ENCODE results near the gene TEDC2.

Gene TEDC2

DNA sequence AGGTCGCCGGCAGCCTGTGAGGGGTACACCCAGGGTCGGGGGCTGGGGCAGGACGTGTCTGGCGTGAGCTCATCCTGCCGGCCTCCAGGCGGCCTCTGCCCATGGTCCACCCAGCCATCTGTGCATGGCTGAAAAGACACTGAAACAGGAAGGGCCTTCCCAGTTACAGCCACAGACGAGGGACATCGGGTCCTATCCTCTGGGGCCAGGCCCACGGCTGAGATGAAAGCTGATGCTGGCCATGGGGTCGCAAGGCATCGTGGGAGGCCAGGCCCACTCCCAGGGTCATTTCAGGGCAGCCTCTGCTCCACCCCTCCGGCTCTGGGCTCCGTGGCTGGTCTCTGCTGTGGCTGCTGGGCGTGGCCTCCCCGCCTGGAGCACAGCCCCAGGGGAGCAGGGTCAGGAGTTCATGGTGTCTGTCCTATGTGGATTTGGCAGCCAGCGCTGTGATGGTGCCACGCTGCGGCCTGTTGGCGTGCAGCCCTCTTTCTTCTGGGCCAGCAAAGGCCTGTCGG lies 37.3 kb downstream of the TEDC2 start:
- no peak for DNase-seq

DNA sequence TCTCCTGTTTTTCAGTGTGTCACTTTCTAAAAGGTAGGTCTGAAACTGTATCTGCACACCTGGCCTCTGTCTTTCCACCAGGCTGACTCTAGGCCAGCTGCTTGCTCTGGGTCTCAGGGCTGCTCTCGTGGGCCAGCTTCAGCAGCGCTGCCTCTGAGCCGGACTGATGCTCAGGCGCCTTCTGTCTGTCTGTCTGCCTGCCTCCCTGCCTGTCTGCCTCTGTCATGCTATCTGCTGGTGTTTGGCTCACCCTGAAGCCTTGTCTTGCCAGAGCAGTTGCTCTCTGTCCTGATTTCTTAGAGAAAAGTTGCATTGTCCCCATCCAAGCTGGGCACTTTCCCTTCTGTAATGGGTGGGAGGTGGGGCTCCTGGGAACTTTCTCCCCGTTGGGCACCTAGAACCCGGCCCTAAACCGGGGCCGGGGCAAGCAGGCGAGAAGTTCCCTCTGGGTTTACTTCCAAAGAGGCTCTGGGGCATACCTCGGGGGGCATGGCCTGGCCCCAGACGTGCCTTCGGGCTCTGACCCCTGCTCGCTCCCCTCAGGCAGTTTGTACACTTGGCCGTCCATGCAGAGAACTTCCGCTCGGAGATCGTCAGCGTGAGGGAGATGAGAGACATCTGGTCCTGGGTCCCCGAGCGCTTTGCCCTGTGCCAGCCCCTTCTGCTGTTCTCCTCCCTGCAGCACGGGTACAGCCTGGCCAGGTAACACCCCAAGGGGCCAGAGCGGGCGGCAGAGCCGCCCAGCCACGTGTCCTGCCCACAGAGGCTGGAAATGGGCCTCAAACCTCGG lies 38.0 kb downstream of the TEDC2 start:
- no peak for DNase-seq

DNA sequence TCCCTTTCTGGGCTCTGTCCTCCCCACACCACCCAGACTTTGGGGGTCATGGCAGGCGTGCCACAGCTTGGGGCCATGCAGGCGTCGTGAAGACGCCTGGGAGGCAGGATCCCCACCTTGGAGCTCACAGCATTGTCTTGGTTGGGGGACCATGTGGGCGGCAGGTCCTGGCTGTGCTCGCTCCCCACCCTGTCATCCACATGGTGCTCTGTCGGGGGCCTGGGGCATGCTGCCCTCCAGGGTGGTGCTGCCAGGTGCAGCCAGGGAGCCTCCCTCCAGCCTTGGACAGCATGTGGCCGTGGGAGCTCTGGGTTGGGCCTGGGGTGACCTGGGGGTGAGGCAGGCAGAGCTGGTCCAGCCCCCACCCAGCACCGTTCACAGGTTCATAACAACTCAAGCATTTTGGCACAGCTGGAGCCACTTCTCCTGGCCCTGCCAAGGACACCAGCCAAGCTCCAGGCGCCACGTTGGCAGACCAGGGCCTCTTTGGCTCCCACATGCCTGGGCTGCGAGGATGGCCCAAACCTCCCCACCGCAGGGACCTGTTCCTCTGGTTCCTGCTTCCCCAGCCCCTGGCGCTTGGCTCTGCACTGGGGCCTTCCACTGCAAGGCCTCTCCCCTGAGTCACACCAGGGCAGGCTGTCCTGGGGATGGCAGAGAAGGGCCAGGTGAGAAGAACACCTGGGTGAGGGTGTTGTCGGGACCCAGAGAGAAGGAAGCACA lies 38.8 kb downstream of the TEDC2 start:
- no peak for DNase-seq

- DNase-seq, result no peak
Observed at GRCh38 chr16:2499454-2499853, 39.5 kb downstream of the TEDC2 start.

- DNase-seq, result no peak
Observed at GRCh38 chr16:2499890-2500429, 40.1 kb downstream of the TEDC2 start.

DNA sequence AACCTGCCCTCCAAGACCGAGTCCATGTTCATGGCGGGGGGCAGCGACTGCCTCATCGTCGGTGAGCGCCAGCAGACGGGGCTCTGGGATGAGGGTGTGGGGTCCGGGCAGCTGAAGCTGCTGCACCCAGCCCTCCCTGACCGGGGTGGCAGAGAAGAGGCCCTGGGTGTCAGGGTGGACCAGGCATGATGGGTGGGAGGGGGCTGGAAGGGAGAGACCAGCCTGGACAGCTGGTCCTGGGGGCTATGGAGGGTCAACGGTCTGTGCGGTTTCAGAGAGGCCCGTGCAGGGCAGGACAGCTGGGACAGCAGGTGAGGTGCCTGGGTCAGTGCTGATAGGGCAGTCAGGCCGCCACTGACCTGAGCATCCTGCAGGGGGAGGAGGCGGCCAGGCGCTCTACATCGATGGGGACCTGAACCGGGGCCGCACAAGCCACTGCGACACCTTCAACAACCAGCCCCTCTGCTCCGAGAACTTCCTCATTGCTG lies 40.6 kb downstream of the TEDC2 start:
- DNase-seq, result no peak

- peak; percentile 81 for DNase-seq
Observed at GRCh38 chr16:2500918-2501750, 41.2 kb downstream of the TEDC2 start.

GRCh38 chr16:2501946-2502895 lies 42.3 kb downstream of the TEDC2 start:
- DNase-seq, result no peak

DNA sequence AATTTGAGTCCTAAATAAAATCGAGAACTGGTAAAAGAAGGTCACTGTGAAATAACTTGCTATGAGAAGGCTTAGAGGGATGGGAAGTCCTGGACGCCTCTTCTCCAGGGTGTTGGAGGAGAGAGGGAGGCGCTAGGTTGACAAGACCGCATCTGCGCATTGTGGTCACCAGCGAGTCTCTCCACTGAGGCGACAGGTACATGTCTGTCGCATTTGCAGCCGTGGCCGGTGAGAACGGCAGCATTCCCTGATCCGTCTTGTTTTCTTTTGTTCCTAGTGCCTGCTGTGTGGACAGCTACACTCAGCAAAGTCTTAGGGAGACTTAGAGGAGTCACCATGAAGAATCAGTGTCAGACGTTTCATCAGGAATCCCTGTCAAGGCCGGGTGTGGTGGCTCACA lies 45.8 kb downstream of the TEDC2 start:
- no peak for DNase-seq

DNA sequence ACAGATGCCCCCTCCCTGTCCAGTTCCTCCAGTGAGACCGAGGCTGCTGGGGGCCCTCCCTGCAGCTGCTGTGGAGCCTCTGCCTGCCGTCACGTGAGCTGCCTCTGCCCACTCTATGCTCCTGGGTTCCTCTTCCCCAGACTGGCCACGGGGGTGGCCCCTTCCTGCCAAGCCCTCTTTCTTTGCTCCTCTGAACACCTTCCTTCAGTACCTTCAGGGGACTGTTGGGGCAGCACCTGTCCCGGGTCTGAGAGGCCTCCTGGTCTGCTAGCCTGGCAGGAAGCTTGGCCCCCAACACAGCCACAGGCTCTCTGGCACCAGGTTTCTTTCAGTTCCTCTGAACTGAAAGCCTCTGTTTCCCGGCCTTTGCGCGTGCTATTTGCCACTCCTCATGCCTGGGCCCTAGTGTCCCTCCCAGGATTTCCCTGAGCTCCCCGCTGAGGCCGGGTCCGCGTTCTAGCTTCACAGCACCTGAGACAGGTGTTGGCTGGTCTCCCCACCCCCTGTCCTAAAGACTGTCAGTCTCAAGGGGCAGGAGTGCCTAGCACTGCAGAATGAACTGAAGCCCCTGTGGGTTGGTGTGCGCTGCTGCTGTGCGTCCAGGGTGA lies 47.2 kb downstream of the TEDC2 start:
- DNase-seq, result no peak

- no peak for DNase-seq
Observed at GRCh38 chr16:2507665-2508064, 47.8 kb downstream of the TEDC2 start.

DNA sequence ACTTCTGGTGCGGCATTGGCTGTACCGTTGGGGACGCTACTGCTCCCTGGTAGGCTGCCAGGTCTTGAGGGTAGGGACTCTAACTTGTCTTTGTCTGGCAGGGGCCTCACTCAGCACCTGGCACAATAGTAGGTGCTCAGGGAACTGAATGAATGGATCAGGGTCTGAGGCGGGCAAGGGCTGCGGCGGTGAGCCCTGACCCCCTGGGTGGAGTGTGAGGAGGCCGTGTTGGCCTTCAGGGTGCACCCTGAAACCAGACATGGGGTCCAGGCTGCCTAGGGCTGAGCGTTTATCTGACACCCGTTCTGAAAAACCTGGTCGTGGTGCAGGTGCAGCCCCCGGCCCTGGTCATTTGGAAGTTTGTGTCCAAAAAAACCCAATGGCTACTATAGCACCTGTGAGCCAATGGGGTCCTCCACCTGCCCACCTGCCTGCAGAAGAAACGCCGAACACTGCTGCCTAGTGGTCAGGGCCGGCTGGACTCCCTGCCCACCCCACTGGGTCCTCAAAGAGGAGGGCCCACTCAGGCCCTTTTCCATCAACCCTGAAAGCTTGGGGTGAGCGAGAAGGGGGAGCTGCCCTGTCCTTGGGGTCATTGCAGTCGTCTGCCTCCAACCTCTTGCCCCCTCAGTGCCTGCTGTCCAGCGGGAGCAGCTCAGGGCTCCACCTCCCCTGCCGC lies 49.0 kb downstream of the TEDC2 start:
- no peak for DNase-seq

DNA sequence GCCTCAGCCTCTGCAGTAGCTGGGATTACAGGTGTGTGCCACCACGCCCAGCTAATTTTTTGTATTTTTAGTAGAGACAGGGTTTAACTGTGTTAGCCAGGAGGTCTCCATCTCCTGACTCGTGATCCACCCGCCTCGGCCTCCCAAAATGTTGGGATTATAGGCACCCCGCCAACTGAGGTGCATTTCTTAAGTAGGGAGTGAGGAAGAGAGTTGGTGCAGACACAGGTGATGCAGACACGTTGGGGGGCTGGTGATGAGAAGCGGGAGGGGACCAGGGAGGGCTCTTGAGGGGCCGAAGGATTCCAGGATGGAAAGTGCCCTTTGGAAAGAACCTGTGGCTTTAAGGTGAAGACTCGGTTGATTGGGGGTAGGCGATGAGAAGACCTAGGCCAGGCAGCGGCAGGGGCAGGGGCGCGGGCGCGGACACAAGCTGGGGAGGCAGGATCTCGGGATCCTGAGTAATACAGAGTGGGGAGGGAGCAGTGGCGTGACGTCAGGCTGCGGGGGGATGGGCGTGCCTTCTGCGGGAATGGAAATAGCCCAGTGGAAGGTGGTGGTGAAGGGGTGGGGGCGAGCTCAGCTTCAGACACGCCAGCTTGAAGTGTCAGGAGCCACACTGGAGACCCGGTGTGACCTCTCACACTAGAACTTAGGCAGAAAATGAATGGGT lies 51.4 kb downstream of the TEDC2 start:
- no peak for DNase-seq

GRCh38 chr16:2511996-2512734 lies 52.3 kb downstream of the TEDC2 start:
- no peak for DNase-seq

DNA sequence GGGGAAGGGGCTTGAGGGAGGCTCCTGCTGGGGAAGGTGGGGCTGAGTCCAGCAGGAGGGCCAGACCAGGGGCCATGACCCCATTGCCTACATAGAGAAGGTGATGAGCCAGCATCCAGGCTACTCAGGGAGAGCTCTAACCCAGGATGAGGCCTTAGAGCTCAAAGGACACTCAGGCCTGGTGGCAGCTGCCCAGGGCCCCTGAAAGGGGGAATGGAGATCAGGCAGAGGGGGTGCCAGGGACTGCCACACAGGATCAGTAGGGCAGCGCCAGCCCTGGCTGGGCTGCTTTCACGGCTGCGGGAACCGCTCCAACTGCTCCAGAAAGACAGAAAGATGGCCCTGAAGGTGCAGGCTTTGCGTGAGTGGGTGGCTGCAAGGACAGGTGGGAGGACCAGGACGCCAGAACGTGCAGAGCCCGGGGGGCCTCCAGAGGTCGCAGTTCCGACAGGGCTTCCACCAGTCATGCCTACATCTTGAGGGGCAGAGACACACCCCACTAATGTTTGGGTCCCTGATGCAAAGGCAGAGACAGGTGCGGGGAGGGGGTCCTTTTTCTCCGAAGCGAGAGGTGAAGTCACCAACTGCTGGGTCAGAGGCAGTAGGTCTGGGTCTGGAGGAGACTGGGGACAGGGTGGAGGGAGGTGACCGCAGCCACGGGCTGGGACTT lies 53.0 kb downstream of the TEDC2 start:
- no peak for DNase-seq

DNA sequence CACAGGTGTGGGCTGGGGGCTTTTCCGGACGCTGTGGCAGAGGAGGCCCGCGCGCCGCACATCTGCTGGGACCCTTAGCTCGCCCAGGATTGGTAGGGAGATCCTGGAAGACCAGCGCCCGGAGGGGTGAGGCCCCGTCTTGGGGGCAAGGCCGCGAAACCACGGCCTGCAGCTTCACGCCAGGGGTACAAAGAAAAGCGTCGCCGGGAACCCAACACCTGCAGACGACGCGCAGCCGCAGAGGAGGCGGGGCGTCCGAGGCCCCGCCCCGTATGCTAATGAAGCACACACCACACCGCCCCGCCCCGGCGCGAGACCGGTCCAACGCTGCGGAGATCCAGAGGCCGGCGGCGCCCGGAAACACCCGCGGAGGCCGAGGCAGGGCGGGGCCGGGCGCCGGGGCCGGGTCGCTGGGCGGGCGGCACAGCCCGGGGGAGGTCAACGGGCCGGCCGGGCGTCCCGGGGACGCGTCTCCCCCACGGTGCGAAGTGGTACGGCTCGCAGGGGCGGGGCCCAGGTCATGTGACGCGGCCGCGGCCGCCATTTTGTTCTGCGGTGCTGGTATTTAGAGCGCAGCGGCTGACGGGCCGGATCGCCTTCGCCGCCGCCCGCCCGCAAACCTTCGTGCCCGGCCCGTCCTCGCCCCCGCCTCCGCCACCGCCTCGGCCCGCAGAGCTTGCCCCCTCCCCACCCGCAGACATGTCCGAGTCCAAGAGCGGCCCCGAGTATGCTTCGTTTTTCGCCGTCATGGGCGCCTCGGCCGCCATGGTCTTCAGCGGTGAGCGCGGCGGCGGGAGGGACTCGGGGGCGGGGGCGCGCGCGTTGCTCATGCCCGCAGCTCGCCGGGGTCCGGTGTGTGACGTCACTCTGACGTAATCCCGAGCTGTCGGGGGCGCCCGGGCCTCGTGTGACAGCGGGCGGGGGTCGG lies 53.8 kb downstream of the TEDC2 start, which contains the start of gene ATP6V0C:
Gene ATP6V0C, plus strand, starts transcription at position 548 of the 928 bp plus-strand sequence. Its CDS starts 152 bp downstream, at position 700.
- peak; percentile 90 for DNase-seq

All from stimulated activated CD4-positive, alpha-beta T cell treated with anti-CD3 and anti-CD28 coated beads, Interleukin-4, amount 100 ng/mL, for 1 hour (primary cell).